Tibial nerve (tissue), 4 donors: ENCODE data around the gene MPRIP. TPM values are rescaled to one million over a fixed set of nuclear protein-coding genes. Genes with fewer than 3 reads are reported as not detected.

ENCODE experiments used
- DNase-seq, 2 donors: peaks; one replicate each; pipeline ENCODE4 v3.0.0-alpha.2; 2019; ENCODE audit warnings: low spot score in 2 of 2
- H3K27ac ChIP-seq, 4 donors: fragments of 200-600 bp; sonication (generic) in 3 of 4; one replicate each; pipeline ENCODE4 v1.5.1; 2017 to 2019; ENCODE audit warnings: mild to moderate bottlenecking in 1 of 4
- H3K27me3 ChIP-seq, 2 donors: fragments of 200-600 bp; sonication (generic) in 1 of 2; one replicate each; pipeline versions ENCODE4 v1.5.1 to v1.6.0; 2017 to 2019
- H3K36me3 ChIP-seq, 3 donors: fragments of 200-600 bp; sonication (generic); one replicate each; pipeline ENCODE4 v1.5.1; 2018 to 2019
- H3K4me1 ChIP-seq, 4 donors: fragments of 200-600 bp; sonication (generic) in 3 of 4; one replicate each; pipeline ENCODE4 v1.5.1; 2017 to 2019
- H3K4me3 ChIP-seq, 4 donors: fragments of 200-600 bp; sonication (generic) in 3 of 4; one replicate each; pipeline ENCODE4 v1.5.1; 2017 to 2019; ENCODE audit warnings: mild to moderate bottlenecking in 1 of 4, moderate library complexity in 1 of 4
- H3K9me3 ChIP-seq, 4 donors: fragments of 200-600 bp; sonication (generic) in 3 of 4; one replicate each; pipeline ENCODE4 v1.5.1; 2017 to 2019
- CTCF ChIP-seq, 5 experiments: fragments of 200-600 bp in 3 of 5; fragments of 450-650 bp in 2 of 5; sonication (generic) in 3 of 5; IDR thresholded peaks; one replicate each; pipeline ENCODE4 v1.5.1; 2016 to 2019; ENCODE audit warnings: antibody characterized with exemption in 5 of 5, mild to moderate bottlenecking in 3 of 5, moderate library complexity in 2 of 5
- EP300 ChIP-seq, 2 donors: sonication (generic); formaldehyde crosslinking; IDR thresholded peaks; one replicate each; pipeline ENCODE4 v1.6.1; 2017; ENCODE audit warnings: antibody characterized with exemption in 2 of 2, mild to moderate bottlenecking in 1 of 2
- POLR2A ChIP-seq, 2 donors: fragments of 450-650 bp; IDR thresholded peaks; one replicate each; pipeline ENCODE4 v1.6.1; 2017; ENCODE audit warnings: antibody characterized with exemption in 2 of 2, mild to moderate bottlenecking in 2 of 2, moderate library complexity in 2 of 2
- WGBS, 2 donors: methylation state at CpG; one replicate each; pipeline ENCODE4 v1.1.5; 2018; 5-methylcytosine and 5-hydroxymethylcytosine counted together
- total RNA-seq, 4 donors: library from RNA; depleted of rRNA; stranded (reverse); fragments of >200 nt; gene quantifications; one replicate each; pipeline ENCODE4 v1.1.0, GENCODE V29; 2016

The MPRIP gene
- total RNA-seq, 4 donors from 2014 or later: 216 to 291 (median 265) TPM

- Histone ChIP-seq H3K4me3 (no peak overlapping the region), H3K27ac (no peak overlapping the region), H3K36me3 (peaks cover 0 to 94% (median 8%) of the 10 kb centered on the region in 3 donors), H3K4me1 (peaks cover 0 to 7% (median 0%) of the 10 kb centered on the region in 4 donors), H3K27me3 (no peaks in the 10 kb centered on the region), H3K9me3 (no peaks in the 10 kb centered on the region)
- WGBS, 2 donors: 87 to 98% methylated on average over 7 to 10 of the region's 10 CpGs
- no peak for TF ChIP-seq CTCF (IDR thresholded peaks at IDR 0.05)
- TF ChIP-seq EP300 (IDR thresholded peaks at IDR 0.05): no peak
- TF ChIP-seq POLR2A (IDR thresholded peaks at IDR 0.05): no peak
- DNase-seq: no peak
Measured at GRCh38 chr17:17167986-17168385, 125.7 kb downstream of the MPRIP start.

GRCh38 chr17:17168401-17168800 lies 126.1 kb downstream of the MPRIP start:
- H3K4me1 ChIP-seq: peaks cover 0 to 7% (median 0%) of the 10 kb centered on the region in 4 donors
- TF ChIP-seq POLR2A (IDR thresholded peaks at IDR 0.05) (no peak), CTCF (IDR thresholded peaks at IDR 0.05) (no peak), EP300 (IDR thresholded peaks at IDR 0.05) (no peak)
- 83 to 90% methylated on average over 4 to 5 of the region's 5 CpGs for WGBS, 2 donors

GRCh38 chr17:17169396-17169795 lies 127.1 kb downstream of the MPRIP start:
- H3K27me3 ChIP-seq: no peaks in the 10 kb centered on the region
- H3K9me3 ChIP-seq: no peaks in the 10 kb centered on the region
- peaks cover 0 to 94% (median 8%) of the 10 kb centered on the region in 3 donors for H3K36me3 ChIP-seq
- no peak for DNase-seq
- no peak overlapping the region for H3K27ac ChIP-seq
- no peak overlapping the region for H3K4me3 ChIP-seq
- 82 to 84% methylated on average over 4 of the region's 4 CpGs for WGBS, 2 donors
- peaks cover 0 to 7% (median 0%) of the 10 kb centered on the region in 4 donors for H3K4me1 ChIP-seq
- TF ChIP-seq CTCF (IDR thresholded peaks at IDR 0.05) (no peak), EP300 (IDR thresholded peaks at IDR 0.05) (no peak), POLR2A (IDR thresholded peaks at IDR 0.05) (no peak)

More at GRCh38 chr17:17168401-17168800, 126.1 kb downstream of the MPRIP start:
- Histone ChIP-seq H3K9me3 (no peaks in the 10 kb centered on the region), H3K27ac (no peak overlapping the region), H3K27me3 (no peaks in the 10 kb centered on the region), H3K36me3 (peaks cover 0 to 94% (median 8%) of the 10 kb centered on the region in 3 donors), H3K4me3 (no peak overlapping the region)
- no peak for DNase-seq

GRCh38 chr17:17170346-17170985 lies 128.2 kb downstream of the MPRIP start:
- DNase-seq: no peak
- WGBS, 2 donors: 77 to 83% methylated on average over 9 of the region's 9 CpGs
- no peaks in the 10 kb centered on the region for H3K27me3 ChIP-seq
- H3K36me3 ChIP-seq: peaks cover 0 to 94% (median 10%) of the 10 kb centered on the region in 3 donors
- H3K4me3 ChIP-seq: no peak overlapping the region
- H3K27ac ChIP-seq: no peak overlapping the region
- no peaks in the 10 kb centered on the region for H3K9me3 ChIP-seq
- TF ChIP-seq CTCF (IDR thresholded peaks at IDR 0.05) (no peak), POLR2A (IDR thresholded peaks at IDR 0.05) (no peak), EP300 (IDR thresholded peaks at IDR 0.05) (no peak)
- peaks cover 0 to 7% (median 0%) of the 10 kb centered on the region in 4 donors for H3K4me1 ChIP-seq

GRCh38 chr17:17171186-17171585 lies 128.9 kb downstream of the MPRIP start:
- TF ChIP-seq CTCF (IDR thresholded peaks at IDR 0.05) (no peak), EP300 (IDR thresholded peaks at IDR 0.05) (no peak), POLR2A (IDR thresholded peaks at IDR 0.05) (no peak)
- no peaks in the 10 kb centered on the region for H3K27me3 ChIP-seq
- peak overlapping the region in 1 of 4 donors; percentile 54 for H3K27ac ChIP-seq
- no peaks in the 10 kb centered on the region for H3K9me3 ChIP-seq
- H3K4me3 ChIP-seq: no peak overlapping the region
- DNase-seq: no peak
- peaks cover 0 to 94% (median 11%) of the 10 kb centered on the region in 3 donors for H3K36me3 ChIP-seq
- 79 to 92% methylated on average over 7 of the region's 7 CpGs for WGBS, 2 donors
- peaks cover 0 to 7% (median 0%) of the 10 kb centered on the region in 4 donors for H3K4me1 ChIP-seq
